Amniotic stem cell (primary cell): ENCODE results near the gene TUBA4A.
A peak's percentile ranks its signal among the peaks of the same experiment; 100 is the strongest.
"Not testable (repeated sequence)": the region's sequence is repeated elsewhere in the genome, so short reads cannot be mapped to it uniquely, and the experiment has no call there.

Experiments used
- DNase-seq: peaks from one replicate; lab custom pipeline; 2025; lab: John Stamatoyannopoulos, UW

TUBA4A gene

DNA sequence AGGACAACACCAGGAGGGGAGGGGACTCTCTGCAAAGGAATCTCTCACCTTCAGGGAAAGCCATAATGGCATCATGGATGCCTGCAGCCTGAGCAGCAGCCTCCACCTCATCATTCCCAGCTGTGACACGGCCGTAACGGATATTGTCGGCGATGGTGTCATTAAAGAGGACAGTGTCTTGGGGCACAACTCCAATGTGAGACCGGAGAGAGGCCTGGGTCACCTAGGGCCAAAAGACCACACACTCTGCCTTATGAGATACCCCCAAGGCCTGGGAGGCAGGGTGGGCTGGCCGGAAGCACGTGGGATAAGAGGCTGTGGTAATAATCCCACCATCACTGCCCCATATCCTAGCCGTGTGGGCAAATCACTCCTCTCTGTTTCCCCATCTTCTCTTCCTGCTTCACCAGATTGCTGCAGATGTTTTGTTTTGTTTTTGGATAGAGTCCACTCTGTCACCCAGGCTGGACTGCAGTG, 42.8 kb downstream of the TUBA4A start:
- no peak for DNase-seq

DNA sequence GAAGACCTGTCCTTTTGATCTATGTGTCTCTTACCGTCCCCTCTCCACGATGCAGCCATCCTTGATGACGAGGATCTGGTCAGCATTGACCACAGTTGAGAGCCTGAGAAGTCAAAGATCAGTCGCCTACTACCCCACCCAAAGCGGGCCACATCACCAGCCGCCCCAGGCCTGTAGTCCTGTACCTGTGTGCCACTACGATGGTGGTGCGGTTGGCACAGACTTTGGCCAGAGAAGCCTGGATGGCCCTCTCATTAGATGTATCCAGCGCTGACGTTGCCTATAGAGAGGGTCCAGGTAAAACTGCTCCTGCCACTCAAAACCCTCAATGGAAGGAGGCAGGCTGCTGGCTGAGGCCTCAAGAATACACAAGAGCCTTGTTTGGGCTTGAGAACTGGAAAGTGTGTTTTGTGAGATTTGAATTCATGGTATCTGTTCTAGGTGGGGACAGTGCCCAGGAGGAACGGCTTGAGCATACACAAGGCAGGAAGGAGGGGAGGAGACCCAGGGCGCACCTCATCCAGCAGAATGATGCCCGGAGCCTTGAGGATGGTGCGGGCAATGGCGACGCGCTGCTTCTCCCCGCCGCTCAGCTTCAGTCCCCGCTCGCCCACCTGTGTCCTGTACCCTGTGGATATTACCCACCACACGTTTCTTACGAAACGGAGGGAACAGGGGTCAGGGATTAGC, 43.4 kb downstream of the TUBA4A start:
- DNase-seq, result no peak

GRCh38 chr2:219209236-219210195, 44.2 kb downstream of the TUBA4A start:
- DNase-seq, result no peak

DNA sequence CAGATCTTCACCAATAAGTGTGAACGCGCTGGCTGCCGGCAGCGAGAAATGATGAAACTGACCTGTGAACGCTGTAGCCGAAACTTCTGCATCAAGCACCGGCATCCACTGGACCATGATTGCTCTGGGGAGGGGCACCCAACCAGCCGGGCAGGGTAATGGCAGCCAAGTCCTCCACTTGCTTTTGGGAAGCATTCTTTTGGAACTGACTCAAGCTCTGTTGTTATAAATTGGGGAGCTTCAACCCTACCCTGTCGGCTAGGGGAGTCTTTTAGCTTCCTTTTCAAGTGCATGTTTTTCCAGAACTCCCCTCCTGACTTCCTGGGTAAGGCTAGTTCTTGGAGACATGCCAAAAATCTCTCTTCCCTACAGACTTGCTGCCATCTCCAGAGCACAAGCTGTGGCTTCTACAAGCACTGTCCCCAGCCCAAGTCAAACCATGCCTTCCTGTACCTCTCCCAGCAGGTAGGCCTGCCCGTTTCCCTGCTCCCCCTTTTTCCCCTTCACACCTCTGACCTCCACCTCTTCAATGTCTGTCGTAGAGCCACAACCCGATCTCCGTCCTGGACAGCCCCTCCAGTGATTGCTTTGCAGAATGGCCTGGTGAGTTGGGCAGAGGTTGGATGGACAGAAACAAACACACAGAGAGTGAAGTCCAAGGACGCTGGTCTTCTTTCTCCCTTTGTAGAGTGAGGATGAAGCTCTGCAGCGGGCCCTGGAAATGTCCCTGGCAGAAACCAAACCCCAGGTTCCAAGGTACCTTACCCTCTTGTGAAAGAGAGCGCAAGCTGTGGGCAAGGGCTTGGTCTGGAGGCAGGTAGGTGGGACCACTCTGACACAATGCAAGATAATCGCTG, 45.6 kb downstream of the TUBA4A start:
- DNase-seq, result no peak

GRCh38 chr2:219207134-219207883, 46.4 kb downstream of the TUBA4A start:
- peak; percentile 59 for DNase-seq

DNA sequence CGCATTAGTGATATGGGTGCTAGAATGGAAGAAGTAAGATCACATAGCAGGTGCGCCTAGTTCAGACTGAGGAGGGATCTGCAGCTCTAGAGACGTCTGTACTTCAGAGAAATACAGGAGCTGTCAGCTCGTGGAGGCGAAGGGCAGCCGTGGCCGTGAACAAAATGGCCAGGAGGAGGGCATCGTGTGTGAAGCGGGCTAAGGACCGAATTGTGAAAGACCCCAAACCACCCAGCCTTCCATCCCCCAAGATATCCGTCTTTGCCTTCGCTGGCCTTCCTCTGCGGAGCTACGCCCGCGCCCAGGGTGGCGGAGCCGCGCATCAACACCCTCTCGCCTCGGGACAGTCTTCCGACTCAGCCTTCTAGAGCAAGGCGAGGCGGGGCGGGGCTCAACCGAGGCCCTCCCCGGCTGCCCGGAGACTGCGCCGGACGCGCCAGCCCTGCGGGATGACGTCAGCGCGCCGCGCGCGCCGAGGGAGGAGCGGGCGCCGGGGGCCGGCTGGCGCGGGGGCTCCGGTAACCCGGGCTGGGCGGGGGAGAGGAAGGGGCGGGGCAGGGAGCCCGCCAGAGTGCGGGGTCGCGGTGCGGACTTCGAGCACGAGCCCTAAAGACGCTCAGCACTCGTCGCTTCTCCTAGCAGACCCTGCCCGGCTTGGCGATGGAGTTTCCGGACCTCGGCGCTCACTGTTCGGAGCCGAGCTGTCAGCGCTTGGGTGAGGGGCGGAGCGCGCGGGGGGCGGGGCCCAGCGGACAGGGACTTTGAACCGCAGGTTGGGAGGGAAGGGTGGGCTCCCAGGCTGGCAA, 47.2 kb downstream of the TUBA4A start, which contains the start of gene ZFAND2B:
ZFAND2B (plus strand) TSS at position 455 of the 806 bp plus-strand sequence; CDS start at position 661, 206 bp downstream.
- peak; percentile 86 for DNase-seq

GRCh38 chr2:219205981-219206327, 47.8 kb downstream of the TUBA4A start:
- DNase-seq, result no peak

GRCh38 chr2:219205165-219205538, 48.6 kb downstream of the TUBA4A start:
- DNase-seq, result no peak

- DNase-seq, result no peak
These were observed 49.1 kb downstream of the TUBA4A start for GRCh38 chr2:219204425-219205164.

DNA sequence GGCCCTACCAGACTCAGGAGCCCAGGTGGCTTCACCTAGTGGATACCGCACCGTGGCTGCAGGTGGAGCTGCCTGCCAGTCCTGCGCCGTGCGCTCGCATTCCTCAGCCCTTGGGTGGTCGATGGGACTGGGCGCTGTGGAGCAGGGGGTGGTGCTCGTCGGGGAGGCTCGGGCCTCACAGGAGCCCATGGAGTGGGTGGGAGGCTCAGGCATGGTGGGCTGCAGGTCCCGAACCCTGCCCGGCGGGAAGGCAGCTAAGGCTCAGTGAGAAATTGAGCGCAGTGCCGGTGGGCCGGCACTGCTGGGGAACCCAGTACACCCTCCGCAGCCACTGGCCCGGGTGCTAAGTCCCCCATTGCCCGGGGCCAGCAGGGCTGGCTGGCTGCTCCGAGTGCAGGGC, 52.4 kb downstream of the TUBA4A start:
- DNase-seq, result not testable (repeated sequence)

DNA sequence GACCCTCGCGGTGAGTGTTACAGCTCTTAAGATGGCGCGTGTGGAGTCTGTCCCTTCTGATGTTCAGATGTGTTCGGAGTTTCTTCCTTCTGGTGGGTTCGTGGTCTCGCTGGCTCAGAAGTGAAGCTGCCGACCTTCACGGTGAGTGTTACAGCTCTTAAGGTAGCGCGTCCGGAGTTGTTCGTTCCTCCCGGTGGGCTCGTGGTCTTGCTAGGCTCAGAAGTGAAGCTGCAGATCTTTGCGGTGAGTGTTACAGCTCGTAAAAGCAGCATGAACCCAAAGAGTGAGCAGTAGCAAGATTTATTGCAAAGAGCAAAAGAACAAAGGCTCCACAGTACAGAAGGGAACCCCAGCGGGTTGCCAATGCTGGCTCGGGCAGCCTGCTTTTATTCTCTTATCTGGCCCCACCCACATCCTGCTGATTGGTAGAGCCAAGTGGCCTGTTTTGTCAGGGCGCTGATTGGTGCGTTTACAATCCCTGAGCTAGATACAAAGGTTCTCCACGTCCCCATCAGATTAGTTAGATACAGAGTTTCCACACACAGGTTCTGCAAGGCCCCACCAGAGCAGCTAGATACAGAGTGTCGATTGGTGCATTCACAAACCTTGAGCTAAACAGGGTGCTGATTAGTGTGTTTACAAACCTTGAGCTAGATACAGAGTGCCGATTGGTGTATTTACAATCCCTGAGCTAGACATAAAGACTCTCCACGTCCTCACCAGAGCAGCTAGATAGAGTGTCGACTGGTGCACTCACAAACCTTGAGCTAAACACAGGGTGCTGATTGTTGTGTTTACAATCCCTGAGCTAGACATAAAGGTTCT, 53.0 kb downstream of the TUBA4A start:
- DNase-seq, result not testable (repeated sequence)
